Measurements from ENCODE around the gene CCT7. TPM values are rescaled to one million over a fixed set of nuclear protein-coding genes. Genes with fewer than 3 reads are reported as not detected.
"Not testable (repeated sequence)": the region's sequence is repeated elsewhere in the genome, so short reads cannot be mapped to it uniquely, and the experiment has no call there.

Gene CCT7
- total RNA-seq, 2 experiments from 2014 or later = 499 to 541 TPM

GRCh38 chr2:73257021-73257420 is 22.9 kb downstream of the CCT7 start:
- no peak overlapping the region for H3K4me3 Mint-ChIP-seq
- intact Hi-C loops (cut with micrococcal nuclease) = no loop called here
- peaks cover under 1% of the 10 kb centered on the region for H3K36me3 Mint-ChIP-seq
- ChIA-PET CTCF (interaction anchor here (0.9 to 2.0 kb wide), 3 partner anchors 34 to 80 kb away, joined by 3 to 6 read pairs (median 4); no protein-coding TSS in a partner anchor), POLR2A (interaction anchor here (0.6 to 1.8 kb wide), 3 partner anchors 12 to 163 kb away, joined by 3 to 6 read pairs (median 3); partner anchors contain the start of genes CCT7 and PRADC1)
- no peaks in the 10 kb centered on the region for H3K4me1 Mint-ChIP-seq (ENCODE audit: low read depth)
- no peak for DNase-seq
- H3K27ac Mint-ChIP-seq = no peak overlapping the region
- H3K9me3 Mint-ChIP-seq = no peaks in the 10 kb centered on the region
- H3K27me3 Mint-ChIP-seq = no peaks in the 10 kb centered on the region

- Mint-ChIP-seq H3K4me3 (no peak overlapping the region), H3K9me3 (no peaks in the 10 kb centered on the region), H3K36me3 (no peaks in the 10 kb centered on the region), H3K4me1 (ENCODE audit: low read depth) (no peaks in the 10 kb centered on the region), H3K27me3 (no peaks in the 10 kb centered on the region), H3K27ac (no peak overlapping the region)
- CTCF ChIA-PET = interaction anchor here (0.9 to 2.0 kb wide), 3 partner anchors 33 to 80 kb away, joined by 3 to 6 read pairs (median 4); no protein-coding TSS in a partner anchor
- POLR2A ChIA-PET = interaction anchor here (0.6 to 1.8 kb wide), 3 partner anchors 11 to 163 kb away, joined by 3 to 6 read pairs (median 3); partner anchors contain the start of genes CCT7 and PRADC1
- intact Hi-C loops (cut with micrococcal nuclease) = no loop called here
- DNase-seq = peak; percentile 18
Observed at GRCh38 chr2:73257425-73258125, 23.5 kb downstream of the CCT7 start.

GRCh38 chr2:73258186-73258912 is 24.2 kb downstream of the CCT7 start:
- ChIA-PET POLR2A (interaction anchor here (0.6 to 1.8 kb wide), 2 partner anchors 25 to 32 kb away, joined by 3 to 6 read pairs; partner anchors contain the start of genes CCT7 and PRADC1), CTCF (interaction anchor here (2.0 kb wide), 1 partner anchor 32 kb away, joined by 6 read pairs; no protein-coding TSS in a partner anchor)
- Mint-ChIP-seq H3K27me3 (no peaks in the 10 kb centered on the region), H3K9me3 (no peaks in the 10 kb centered on the region), H3K36me3 (no peaks in the 10 kb centered on the region), H3K27ac (no peak overlapping the region), H3K4me3 (no peak overlapping the region), H3K4me1 (ENCODE audit: low read depth) (no peaks in the 10 kb centered on the region)
- intact Hi-C loops (cut with micrococcal nuclease) = no loop called here
- DNase-seq = no peak

- no peaks in the 10 kb centered on the region for H3K36me3 Mint-ChIP-seq
Observed at GRCh38 chr2:73258913-73259215, 24.8 kb downstream of the CCT7 start.

GRCh38 chr2:73259276-73259675 is 25.2 kb downstream of the CCT7 start:
- intact Hi-C loops (cut with micrococcal nuclease) = no loop called here
- ChIA-PET CTCF (no interaction called here), POLR2A (interaction anchor here (0.6 kb wide), 1 partner anchor 32 kb away, joined by 3 read pairs; no protein-coding TSS in a partner anchor)
- Mint-ChIP-seq H3K36me3 (peaks cover 3% of the 10 kb centered on the region), H3K9me3 (no peaks in the 10 kb centered on the region), H3K4me3 (no peak overlapping the region), H3K4me1 (ENCODE audit: low read depth) (no peaks in the 10 kb centered on the region), H3K27ac (no peak overlapping the region), H3K27me3 (no peaks in the 10 kb centered on the region)
- no peak for DNase-seq

More at GRCh38 chr2:73258913-73259215, 24.8 kb downstream of the CCT7 start:
- no peaks in the 10 kb centered on the region for H3K4me1 Mint-ChIP-seq (ENCODE audit: low read depth)
- H3K27ac Mint-ChIP-seq = no peak overlapping the region
- no peaks in the 10 kb centered on the region for H3K9me3 Mint-ChIP-seq
- POLR2A ChIA-PET = interaction anchor here (0.6 kb wide), 1 partner anchor 32 kb away, joined by 3 read pairs; no protein-coding TSS in a partner anchor
- intact Hi-C loops (cut with micrococcal nuclease) = no loop called here
- no peak overlapping the region for H3K4me3 Mint-ChIP-seq
- CTCF ChIA-PET = no interaction called here
- H3K27me3 Mint-ChIP-seq = no peaks in the 10 kb centered on the region
- DNase-seq = no peak

- H3K27ac Mint-ChIP-seq = no peak overlapping the region
- ChIA-PET POLR2A (no interaction called here), CTCF (no interaction called here)
- no peak overlapping the region for H3K4me3 Mint-ChIP-seq
- H3K4me1 Mint-ChIP-seq (ENCODE audit: low read depth) = no peaks in the 10 kb centered on the region
- no peak for DNase-seq
- H3K36me3 Mint-ChIP-seq = peaks cover 3% of the 10 kb centered on the region
- intact Hi-C loops (cut with micrococcal nuclease) = no loop called here
- H3K9me3 Mint-ChIP-seq = no peaks in the 10 kb centered on the region
- no peaks in the 10 kb centered on the region for H3K27me3 Mint-ChIP-seq
Observed at GRCh38 chr2:73259704-73260337, 25.7 kb downstream of the CCT7 start.

- H3K9me3 Mint-ChIP-seq = no peaks in the 10 kb centered on the region
- POLR2A ChIA-PET = no interaction called here
- no peaks in the 10 kb centered on the region for H3K27me3 Mint-ChIP-seq
- peaks cover 3% of the 10 kb centered on the region for H3K36me3 Mint-ChIP-seq
- peak; percentile 17 for DNase-seq
- no peaks in the 10 kb centered on the region for H3K4me1 Mint-ChIP-seq (ENCODE audit: low read depth)
- CTCF ChIA-PET = no interaction called here
- H3K4me3 Mint-ChIP-seq = no peak overlapping the region
- intact Hi-C loops (cut with micrococcal nuclease) = no loop called here
- no peak overlapping the region for H3K27ac Mint-ChIP-seq
Observed at GRCh38 chr2:73260338-73260984, 26.4 kb downstream of the CCT7 start.

GRCh38 chr2:73262108-73262651 is 28.1 kb downstream of the CCT7 start:
- H3K4me1 Mint-ChIP-seq (ENCODE audit: low read depth) = peaks cover 4% of the 10 kb centered on the region
- CTCF ChIA-PET = interaction anchor here (1.4 kb wide), 1 partner anchor 27 kb away, joined by 4 read pairs; no protein-coding TSS in a partner anchor
- H3K4me3 Mint-ChIP-seq = no peak overlapping the region
- H3K9me3 Mint-ChIP-seq = no peaks in the 10 kb centered on the region
- POLR2A ChIA-PET = no interaction called here
- no peak overlapping the region for H3K27ac Mint-ChIP-seq
- no peaks in the 10 kb centered on the region for H3K27me3 Mint-ChIP-seq
- intact Hi-C loops (cut with micrococcal nuclease) = no loop called here
- H3K36me3 Mint-ChIP-seq = peaks cover 3% of the 10 kb centered on the region
- no peak for DNase-seq

- H3K27ac Mint-ChIP-seq; H3K9me3 Mint-ChIP-seq; intact Hi-C loops (cut with micrococcal nuclease); H3K27me3 Mint-ChIP-seq; H3K4me3 Mint-ChIP-seq; H3K4me1 Mint-ChIP-seq (ENCODE audit: low read depth); H3K36me3 Mint-ChIP-seq; DNase-seq; POLR2A ChIA-PET: not testable (repeated sequence)
- CTCF ChIA-PET = interaction anchor here (1.4 kb wide), 1 partner anchor 27 kb away, joined by 4 read pairs; no protein-coding TSS in a partner anchor
Observed at GRCh38 chr2:73262691-73263429, 28.8 kb downstream of the CCT7 start.

- Mint-ChIP-seq H3K4me1 (ENCODE audit: low read depth) (peaks cover 14% of the 10 kb centered on the region), H3K27me3 (no peaks in the 10 kb centered on the region), H3K36me3 (peaks cover 3% of the 10 kb centered on the region), H3K27ac (no peak overlapping the region), H3K4me3 (no peak overlapping the region), H3K9me3 (no peaks in the 10 kb centered on the region)
- intact Hi-C loops (cut with micrococcal nuclease) = no loop called here
- CTCF ChIA-PET = no interaction called here
- DNase-seq = no peak
- POLR2A ChIA-PET = no interaction called here
Observed at GRCh38 chr2:73263540-73264331, 29.6 kb downstream of the CCT7 start.

GRCh38 chr2:73264332-73264606 is 30.2 kb downstream of the CCT7 start:
- Mint-ChIP-seq H3K36me3 (peaks cover 3% of the 10 kb centered on the region), H3K9me3 (no peaks in the 10 kb centered on the region), H3K27ac (no peak overlapping the region), H3K4me1 (ENCODE audit: low read depth) (peaks cover 14% of the 10 kb centered on the region), H3K4me3 (no peak overlapping the region), H3K27me3 (no peaks in the 10 kb centered on the region)
- ChIA-PET CTCF (no interaction called here), POLR2A (no interaction called here)
- DNase-seq = no peak
- intact Hi-C loops (cut with micrococcal nuclease) = no loop called here

All from activated CD4-positive, alpha-beta memory T cell treated with anti-CD3 and anti-CD28 coated beads for 36 hours (primary cell).